Measurements from ENCODE around the gene CDH23.

The CDH23 gene

DNA sequence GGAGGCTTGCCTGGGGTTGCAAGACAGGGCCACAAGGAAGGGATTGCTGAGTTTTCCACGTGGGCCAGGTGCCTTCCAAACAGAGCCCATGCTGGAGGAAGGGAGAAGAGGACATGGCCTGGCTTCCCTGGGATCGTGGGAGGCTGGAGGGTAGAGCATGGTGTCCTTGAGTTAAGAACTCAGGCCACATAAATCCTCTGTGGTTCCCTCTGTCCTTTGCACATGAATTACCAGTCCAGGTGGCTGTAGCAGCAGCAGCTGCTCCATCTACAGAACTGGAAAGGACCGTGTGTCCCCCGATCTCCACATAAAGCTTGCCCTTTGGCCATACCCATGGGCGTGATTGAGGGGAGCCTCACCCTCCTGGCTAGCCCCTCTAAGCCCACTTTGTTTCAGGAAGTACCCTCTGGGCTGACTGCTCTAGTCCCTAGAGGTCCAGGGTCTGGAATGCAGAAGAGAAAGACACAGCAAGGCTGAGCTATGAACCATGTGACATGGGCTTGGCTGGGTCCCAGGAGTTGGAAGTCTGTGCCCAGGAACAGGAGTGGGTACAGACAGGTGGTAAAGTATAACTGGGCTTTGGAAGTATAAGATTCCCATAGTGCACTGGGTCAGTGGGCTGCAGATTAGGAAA is 237.9 kb downstream of the CDH23 start:
- no peak overlapping the region for H3K4me3 ChIP-seq (ENCODE audit: low read depth, low read length)
- DNase-seq (ENCODE audit: low read depth), result no peak

DNA sequence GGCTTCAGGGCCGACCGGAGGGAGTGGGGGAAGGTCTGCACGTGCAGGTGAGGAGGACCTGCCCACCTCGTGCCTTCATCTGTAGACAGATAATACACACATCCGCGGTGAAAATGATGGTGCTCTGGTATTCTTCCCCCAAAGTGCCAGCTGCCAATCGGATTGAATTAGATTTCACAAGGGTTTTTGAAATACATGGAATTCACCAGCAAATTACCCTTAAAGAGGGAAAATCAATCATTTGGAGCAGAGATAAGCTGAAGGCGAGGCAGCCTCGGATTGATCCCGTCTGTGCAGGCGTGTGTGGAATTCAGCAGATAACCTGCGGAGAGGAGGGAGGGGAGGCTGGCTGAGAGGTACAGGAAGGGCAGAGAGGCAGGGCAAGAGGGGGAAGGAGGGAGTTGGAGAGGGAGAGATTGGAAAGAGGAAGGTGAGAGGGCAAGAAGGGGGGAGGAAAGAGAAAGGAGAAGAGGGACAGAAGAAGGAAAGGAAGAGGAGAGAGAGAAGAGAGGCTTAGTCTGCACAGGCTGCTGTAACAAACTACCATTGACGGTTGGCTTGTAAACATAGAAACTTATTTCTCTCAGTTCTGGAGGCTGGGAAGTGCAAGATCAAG is 238.6 kb downstream of the CDH23 start:
- H3K4me3 ChIP-seq (ENCODE audit: low read depth, low read length), result no peak overlapping the region
- no peak for DNase-seq (ENCODE audit: low read depth)

DNA sequence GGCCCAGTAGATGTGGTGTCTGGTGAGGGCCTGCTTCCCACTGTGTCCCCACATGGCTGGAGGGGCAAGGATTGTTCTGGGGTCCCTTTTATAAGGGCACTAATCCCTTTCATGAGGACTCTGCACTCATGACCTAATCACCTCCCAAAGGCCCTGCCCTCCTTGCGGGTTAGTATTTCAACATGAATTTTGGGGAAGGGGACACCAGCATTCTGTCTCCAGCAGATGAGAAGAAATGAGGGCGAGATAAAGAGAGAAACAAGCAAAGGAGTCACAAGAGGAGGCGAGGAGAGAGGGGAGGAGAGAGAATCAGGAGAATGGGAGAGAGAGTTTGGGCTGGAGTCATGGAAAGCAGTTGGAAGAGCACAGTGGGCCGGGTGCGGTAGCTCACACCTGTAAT is 239.1 kb downstream of the CDH23 start:
- H3K4me3 ChIP-seq (ENCODE audit: low read depth, low read length), result no peak overlapping the region
- DNase-seq (ENCODE audit: low read depth), result no peak

DNA sequence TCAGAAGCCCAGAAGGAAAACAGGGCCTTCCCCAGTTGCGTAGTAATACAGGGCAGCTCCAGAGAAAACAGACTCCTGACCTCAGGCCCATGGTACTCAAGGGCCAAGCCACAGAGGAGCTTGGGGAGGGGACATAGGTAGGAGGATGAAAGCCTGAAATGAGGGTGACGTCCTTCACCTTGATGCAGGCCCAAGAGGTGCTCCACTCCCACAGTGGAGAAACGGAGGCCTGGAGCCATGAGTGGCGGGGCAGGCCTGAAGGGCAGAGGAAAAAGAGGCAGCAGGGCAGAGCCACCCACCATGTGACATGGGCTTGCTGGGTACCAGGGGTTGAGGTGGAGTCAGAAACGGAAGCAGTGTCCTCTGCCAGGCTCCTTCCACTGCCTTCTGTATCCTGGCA is 239.9 kb downstream of the CDH23 start:
- no peak overlapping the region for H3K4me3 ChIP-seq (ENCODE audit: low read depth, low read length)
- no peak for DNase-seq (ENCODE audit: low read depth)

DNA sequence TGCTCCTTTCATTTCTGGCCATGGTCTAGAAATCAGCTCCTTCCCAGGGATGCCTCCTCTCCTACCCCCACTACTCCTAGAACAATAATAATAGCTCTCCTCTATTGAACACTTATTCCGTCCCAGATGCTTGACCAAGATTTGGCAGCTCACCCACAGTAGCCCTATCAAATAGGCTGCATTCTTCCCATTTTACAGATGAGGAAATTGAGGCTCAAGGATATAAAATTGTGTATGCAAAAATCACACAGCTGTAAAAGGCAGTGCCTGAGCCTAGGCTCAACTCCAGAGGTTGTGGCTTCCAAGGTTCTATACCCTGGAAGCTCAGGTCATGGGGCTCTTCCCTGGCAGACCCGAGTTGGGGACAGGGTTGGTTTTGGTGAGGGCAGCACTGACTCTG is 240.6 kb downstream of the CDH23 start:
- no peak overlapping the region for H3K4me3 ChIP-seq (ENCODE audit: low read depth, low read length)
- DNase-seq (ENCODE audit: low read depth), result no peak

DNA sequence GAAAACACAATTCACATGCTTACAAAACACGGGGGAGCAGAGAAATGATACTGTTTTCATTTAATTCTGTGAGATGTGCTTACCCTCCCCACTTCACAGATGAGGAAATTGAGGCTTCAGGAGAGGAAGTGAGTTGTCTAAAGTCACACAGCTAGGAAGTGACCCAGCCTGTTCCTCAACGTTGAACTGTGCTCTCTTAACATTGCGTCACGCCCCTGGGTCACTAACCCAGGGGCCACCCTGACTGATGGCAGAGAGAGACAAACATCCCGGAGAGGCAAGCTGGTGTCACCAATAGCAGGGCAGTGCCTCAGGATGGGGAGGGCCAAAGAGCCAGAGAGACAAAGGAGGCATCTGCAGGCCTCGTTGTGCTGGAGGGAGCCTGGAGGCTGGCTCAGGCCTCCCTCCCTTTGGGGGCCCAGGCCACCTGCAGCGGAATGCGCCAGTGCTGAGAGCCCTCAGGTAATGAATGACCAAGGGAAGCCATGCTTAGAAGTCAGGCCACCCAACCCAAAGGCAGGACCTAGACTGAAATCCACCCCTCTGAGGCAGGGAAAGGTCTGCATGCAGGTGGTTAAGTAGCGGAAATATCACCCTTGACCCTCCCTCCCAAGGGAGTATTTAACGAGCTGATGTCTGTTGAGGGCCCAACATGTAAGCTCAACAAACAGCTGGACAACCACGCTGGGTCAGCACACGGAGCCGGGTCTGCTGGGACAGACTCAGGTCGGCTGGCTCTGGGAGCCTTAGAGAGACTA is 241.5 kb downstream of the CDH23 start:
- no peak overlapping the region for H3K4me3 ChIP-seq (ENCODE audit: low read depth, low read length)
- no peak for DNase-seq (ENCODE audit: low read depth)

DNA sequence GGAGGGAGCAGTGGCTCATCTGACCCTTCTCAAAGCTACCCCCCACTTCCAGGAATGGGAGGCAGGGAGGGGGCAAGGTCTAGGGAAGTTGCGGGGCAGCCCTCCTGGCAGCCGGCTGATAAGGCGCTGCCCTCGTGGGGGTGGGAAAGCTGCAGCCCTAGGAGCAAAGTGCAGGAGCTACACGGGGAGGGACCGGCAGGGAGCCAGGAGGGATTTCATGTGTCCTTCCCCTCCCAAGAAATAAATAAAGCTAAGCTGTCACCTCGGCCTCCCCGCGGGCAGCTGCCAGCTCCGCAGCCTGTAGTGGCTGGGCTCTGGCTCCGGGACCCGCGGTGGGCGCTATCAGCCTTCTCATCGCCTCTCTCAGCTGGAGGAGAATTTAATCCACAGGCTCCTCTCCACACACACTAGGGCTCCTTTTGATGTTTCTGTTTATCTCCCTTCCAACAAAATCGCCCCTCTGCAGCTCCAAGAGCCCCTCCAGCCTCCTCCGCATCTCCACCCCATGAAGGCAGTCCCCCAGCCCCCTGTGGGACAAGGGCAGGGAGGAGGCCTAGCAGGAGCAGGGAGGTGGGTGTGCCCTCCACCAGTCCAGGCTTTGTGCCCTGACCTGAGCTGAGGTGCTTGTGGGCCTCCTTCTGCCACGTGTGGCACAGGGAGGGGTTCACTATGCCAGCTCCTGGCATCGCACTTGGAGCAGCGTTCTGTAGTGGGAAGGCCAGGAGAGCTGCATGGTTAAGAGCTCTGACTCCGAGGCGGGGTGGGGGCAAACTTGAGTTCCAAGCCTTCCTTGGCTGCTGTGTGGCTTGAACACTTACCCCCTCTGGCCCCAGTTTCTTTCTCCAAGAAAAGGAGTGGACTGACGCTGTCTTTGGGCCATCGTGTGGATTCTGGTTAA is 242.4 kb downstream of the CDH23 start:
- DNase-seq (ENCODE audit: low read depth), result no peak
- no peak overlapping the region for H3K4me3 ChIP-seq (ENCODE audit: low read depth, low read length)

DNA sequence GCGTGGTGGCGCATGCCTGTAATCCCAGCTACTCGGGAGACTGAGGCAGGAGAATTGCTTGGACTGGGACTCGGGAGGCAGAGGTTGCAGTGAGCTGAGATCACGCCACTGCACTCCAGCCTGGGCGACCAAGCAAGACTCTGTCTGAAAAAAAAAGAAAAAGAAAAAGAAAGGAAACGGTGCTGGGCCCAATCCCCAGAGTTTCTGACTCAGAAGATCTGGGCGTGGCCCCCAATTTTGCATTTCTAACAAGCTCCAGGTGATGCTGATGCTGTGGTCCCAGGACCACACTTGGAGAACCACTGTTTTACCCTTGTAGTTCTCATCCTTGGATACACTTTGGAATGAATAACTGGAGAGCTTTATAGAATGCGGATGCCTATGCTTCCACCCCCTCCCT is 243.9 kb downstream of the CDH23 start:
- H3K4me3 ChIP-seq (ENCODE audit: low read depth, low read length), result no peak overlapping the region
- no peak for DNase-seq (ENCODE audit: low read depth)

DNA sequence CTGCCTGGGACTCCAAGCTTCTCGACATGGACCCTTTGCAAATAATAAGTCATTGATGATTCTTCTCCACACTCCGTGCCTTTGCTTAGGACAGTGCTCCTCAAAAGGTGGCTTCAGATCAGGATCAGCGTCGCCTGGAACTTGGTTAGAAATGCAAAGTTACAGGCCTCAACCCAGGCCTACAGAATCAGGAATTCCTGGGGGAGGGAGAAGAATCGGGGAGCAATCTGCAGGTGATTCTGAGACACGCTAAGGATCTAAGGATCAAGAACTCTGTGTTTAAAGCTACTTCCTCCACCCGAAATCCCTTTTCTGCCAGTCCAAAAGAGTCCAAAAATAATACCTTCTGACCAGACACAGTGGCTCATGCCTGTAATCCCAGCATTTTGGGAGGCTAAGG is 244.7 kb downstream of the CDH23 start:
- no peak for DNase-seq (ENCODE audit: low read depth)
- no peak overlapping the region for H3K4me3 ChIP-seq (ENCODE audit: low read depth, low read length)

DNA sequence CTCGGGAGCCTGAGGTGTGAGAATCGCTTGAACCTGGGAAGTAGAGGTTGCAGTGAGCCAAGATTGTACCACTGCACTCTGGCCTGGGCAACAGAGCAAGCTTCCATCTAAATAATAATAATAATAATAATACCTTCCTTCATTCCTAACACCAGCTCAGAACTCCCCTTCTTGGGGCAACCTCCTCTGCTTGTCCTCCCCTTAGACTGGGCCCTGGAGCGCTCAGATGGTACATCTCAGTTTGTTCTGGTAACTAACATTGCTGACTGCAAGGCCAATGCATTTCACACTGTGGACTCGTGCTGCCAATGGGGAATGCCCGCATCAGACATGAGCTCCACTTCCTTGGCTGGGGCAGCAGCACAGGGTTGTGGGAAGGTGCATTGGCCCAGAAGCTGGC is 245.3 kb downstream of the CDH23 start:
- DNase-seq (ENCODE audit: low read depth), result no peak

DNA sequence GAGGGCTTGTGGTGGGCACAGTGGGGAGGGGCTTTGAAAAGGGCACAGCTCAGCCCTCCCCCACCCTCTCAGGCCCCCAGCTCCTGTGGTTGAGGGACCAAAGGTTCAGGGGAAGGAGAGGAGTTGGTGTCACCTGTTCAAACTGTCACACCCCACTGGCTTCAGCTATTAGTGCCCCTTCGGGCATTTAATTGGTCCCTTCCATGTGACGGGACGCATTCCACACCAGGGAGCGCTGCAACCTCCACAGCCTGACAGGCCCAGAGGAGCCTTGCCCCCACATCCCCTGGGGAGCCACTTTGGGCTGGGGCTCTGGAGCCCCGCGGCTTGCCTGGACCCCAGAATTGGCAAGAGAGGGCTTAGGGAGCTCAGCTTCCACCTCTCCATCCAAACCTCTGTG is 247.2 kb downstream of the CDH23 start:
- no peak overlapping the region for H3K4me3 ChIP-seq (ENCODE audit: low read depth, low read length)
- no peak for DNase-seq (ENCODE audit: low read depth)

More for the DNA sequence above, 245.3 kb downstream of the CDH23 start:
- H3K4me3 ChIP-seq (ENCODE audit: low read depth, low read length), result no peak overlapping the region

DNA sequence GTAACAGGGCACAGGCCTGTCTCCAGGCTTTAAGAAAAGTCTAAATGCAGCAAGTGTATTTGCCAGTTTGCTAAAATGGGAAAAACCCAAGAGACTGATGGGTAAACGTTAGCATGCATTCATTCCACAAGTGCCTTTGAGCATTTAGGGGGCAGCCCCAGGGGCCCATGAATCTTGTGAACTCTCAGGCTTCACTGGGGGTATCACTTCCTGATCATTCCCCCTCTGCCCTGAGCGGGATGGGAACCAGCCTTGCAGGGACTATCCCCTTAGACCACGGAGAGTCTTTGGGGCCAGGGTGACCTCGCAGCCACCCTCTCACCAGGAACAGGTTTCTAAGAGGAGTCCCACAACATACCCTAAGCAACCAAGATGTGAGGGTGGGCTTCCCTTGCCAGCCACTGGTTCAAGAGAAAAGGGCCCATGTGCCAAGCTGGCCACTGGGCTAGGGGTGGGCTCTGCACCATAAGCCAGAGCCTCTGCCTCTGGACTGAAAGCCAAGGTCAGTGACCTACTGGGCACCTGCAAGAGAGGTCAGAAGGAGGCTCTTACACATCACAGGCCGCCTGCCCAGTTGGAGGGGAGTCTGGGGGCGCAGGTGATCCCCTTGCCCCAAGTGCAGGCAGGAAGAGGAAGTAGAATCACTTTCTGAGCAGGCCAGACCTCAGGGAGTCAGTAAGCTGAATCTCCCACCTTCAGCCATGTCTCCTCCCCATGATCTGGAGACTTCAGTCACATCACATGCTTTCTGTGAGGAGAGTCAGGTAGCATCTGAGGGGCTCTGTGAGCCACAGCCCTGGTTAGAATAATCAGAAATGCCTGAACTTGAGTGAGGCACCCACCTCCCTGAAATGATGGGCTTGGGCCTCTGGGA is 247.8 kb downstream of the CDH23 start:
- DNase-seq (ENCODE audit: low read depth), result no peak
- no peak overlapping the region for H3K4me3 ChIP-seq (ENCODE audit: low read depth, low read length)

DNA sequence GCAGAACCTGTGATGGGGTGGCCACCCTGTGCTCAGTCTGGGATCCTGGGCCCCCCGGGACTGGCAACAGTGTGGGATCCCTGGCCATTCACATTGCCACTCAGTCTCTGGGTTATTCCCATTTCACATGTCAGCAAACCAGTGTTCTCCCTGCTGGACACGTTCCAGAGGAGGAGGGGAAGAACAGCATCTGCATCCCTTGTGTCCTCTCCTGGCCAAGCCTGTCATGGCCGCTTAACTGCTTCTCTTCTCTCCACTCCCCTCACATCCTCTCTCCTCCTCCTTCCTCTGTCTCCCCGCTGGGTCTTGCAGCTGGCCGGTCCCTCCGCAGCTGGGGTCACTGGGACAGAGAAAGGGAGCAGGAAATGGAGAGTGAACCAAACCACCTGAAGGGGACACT is 248.5 kb downstream of the CDH23 start:
- DNase-seq (ENCODE audit: low read depth), result no peak
- H3K4me3 ChIP-seq (ENCODE audit: low read depth, low read length), result no peak overlapping the region

DNA sequence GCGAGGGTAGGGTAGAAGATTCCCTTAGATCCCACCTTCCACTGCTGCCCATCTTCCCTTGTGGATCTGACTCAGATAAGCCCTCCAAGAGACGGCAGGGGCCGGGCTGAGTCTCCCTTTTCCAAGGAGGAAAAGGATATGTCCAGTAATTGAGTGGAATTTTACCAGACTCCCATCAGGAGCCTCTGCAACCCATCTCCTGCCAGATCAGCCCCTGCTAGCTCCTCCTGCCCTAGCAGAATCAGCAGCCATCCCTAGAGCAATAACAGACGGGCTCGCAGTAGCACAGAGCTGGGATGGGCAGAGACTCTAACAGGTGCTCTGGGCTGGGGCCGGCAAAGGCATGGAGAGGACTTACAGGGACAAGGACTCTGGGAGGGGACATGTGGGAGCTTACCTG is 249.3 kb downstream of the CDH23 start:
- no peak for DNase-seq (ENCODE audit: low read depth)
- no peak overlapping the region for H3K4me3 ChIP-seq (ENCODE audit: low read depth, low read length)

DNA sequence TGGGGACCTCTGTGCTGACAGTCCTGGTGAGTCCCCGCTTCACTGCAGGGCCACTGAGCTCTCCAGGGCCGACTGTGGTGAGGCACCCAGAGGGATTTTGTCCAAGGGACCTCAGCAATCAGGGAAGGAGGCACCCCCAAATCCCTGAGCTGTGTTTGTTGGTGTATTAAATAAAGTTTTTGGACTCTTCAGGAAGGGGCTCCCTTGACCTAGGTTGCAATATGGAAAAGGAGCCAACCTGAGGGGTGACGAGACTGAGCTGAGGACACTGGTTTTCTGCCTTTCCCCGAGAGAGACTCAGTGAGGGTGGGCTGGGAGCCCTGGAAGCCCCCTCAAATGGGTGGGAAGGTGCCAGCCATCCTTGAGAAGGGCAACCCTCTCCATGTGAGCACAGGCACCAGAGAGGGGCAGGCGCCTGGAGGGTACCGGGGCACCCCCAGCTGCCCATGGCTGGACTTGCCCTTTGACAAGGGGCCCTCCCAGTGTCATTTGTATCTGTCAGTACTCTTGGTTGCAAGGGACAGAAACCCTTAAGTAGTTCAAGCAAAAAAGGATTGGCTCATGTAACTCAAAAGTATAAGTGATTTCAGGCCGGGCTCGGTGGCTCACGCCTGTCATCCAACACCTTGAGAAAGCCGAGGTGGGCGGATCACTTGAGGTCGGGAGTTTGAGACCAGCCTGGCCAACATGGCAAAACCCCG is 250.0 kb downstream of the CDH23 start:
- no peak for DNase-seq (ENCODE audit: low read depth)
- H3K4me3 ChIP-seq (ENCODE audit: low read depth, low read length), result no peak overlapping the region

DNA sequence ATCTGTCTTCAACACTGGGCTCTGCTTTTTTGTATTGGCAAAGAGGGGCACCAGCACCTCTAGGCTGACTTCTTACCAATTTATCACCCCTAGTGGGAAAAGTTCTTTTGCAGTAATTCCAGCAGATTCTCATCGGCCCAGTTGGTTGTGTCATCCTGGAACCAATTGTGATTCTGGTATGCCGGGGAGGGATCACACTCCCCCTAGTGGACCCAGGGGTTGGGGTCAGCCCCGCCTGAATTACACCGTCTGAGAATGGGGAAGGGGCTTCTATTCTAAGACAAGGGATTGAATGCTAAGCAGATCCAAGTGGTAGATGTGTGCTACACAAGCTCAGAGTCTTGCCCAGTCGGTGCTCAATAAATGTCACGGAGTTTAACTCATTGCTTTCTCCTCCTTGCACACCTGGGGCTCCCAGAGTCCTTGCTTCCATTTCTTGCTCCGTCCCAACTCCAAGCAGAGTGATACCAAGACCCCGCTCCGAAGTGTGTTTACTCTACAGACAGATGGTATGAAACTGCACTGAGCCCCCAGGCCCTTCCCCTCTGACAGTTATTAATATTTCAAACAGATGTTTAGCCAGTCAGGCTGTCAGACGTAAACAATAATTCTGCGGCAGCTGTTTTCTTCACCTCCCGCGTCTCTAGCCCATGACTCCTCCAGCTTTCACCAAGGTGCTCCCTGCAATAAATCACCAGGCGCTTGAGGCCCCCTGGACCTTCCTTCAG is 251.0 kb downstream of the CDH23 start:
- H3K4me3 ChIP-seq (ENCODE audit: low read depth, low read length), result no peak overlapping the region
- no peak for DNase-seq (ENCODE audit: low read depth)

DNA sequence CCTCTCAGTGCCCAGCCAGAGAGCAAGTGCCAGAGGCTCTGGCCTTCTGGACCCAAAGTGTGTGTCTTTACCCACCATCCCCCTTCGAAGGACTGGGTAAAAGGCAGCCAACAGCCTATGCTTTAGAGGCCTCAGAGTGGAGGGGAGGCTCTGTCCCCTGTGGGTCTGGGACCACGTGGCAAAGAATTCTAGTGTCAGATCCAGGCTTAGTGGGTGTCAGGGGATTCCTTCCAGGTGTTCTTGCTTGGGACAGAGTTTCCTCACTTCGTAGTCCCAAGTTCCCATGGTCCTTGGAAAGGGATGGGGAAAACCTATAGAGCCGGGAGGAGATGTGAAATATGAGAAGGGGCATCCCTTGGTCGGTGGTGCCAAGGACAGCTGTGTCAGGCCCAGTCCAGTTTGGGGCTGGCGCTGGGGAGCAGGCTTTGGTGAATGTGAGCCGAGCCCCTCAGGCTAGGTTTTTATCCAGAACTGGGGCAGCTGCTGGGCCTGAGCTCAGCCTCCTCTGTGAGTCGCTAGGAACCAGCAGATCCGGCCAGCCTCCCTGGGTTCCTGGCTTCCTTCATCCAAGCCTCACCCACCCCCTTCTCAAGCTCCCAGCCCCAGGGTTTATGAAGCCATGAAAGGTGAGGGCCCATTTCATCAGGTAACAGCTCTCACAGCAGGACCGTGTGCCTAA is 251.7 kb downstream of the CDH23 start:
- DNase-seq (ENCODE audit: low read depth), result no peak
- H3K4me3 ChIP-seq (ENCODE audit: low read depth, low read length), result no peak overlapping the region

All from skeletal muscle cell (primary cell).